ENCODE results near the gene INPP5A.

- TF ChIP-seq POLR2A (IDR thresholded peaks at IDR 0.05; ENCODE audit: borderline replicate concordance, extremely low read depth, insufficient read depth, insufficient read length) (no peak), SP1 (IDR thresholded peaks at IDR 0.05; ENCODE audit: low read depth) (no peak), CTCF (IDR thresholded peaks at IDR 0.05 in 2 of 3, conservative IDR thresholded peaks at IDR 0.05 in 1 of 3; ENCODE audit: borderline replicate concordance in 1 of 3, insufficient read depth in 1 of 3, low read depth in 2 of 3, low read length in 2 of 3) (no peak), POLR2AphosphoS5 (IDR thresholded peaks at IDR 0.05; ENCODE audit: low read depth, low read length) (no peak), ZBTB33 (IDR thresholded peaks at IDR 0.05; ENCODE audit: extremely low read depth, insufficient replicate concordance, low read length) (no peak), ATF3 (IDR thresholded peaks at IDR 0.05) (no peak)
These were observed 174.1 kb downstream of the INPP5A start for GRCh38 chr10:132711613-132712121.
